Activated T-cell treated with anti-CD3 and anti-CD28 coated beads, Interleukin-2, amount 50 U/mL, for 24 hours (primary cell): ENCODE measurements around the gene CEBPG.

Source experiments
- DNase-seq: peaks from one replicate; pipeline ENCODE4 v3.0.0-alpha.2; 2020
- H3K27ac Mint-ChIP-seq: 2 replicates; pipeline ENCODE4 v1.8.0; 2020; ENCODE audit warnings: mild to moderate bottlenecking, mixed read lengths
- H3K27me3 Mint-ChIP-seq: 2 replicates; pipeline ENCODE4 v1.8.0; 2020; ENCODE audit warnings: mixed read lengths
- H3K36me3 Mint-ChIP-seq: 2 replicates; pipeline ENCODE4 v1.8.0; 2020; ENCODE audit warnings: low read depth, mixed read lengths
- H3K4me1 Mint-ChIP-seq: 2 replicates; pipeline ENCODE4 v1.8.0; 2020; ENCODE audit warnings: low read depth, mixed read lengths
- H3K4me3 Mint-ChIP-seq: 2 replicates; pipeline ENCODE4 v1.8.0; 2020; ENCODE audit warnings: mild to moderate bottlenecking, moderate library complexity, mixed read lengths
- H3K9me3 Mint-ChIP-seq: 2 replicates; pipeline ENCODE4 v1.8.0; 2020; ENCODE audit warnings: mixed read lengths

Gene CEBPG

GRCh38 chr19:33409906-33410685, 36.6 kb downstream of the CEBPG start:
- Mint-ChIP-seq H3K4me3 (no peak overlapping the region), H3K27me3 (no peaks in the 10 kb centered on the region), H3K9me3 (no peaks in the 10 kb centered on the region), H3K4me1 (no peaks in the 10 kb centered on the region), H3K36me3 (peaks cover 13% of the 10 kb centered on the region), H3K27ac (no peak overlapping the region)
- DNase-seq, result no peak

- H3K36me3 Mint-ChIP-seq, result peaks cover 11% of the 10 kb centered on the region
- H3K27ac Mint-ChIP-seq, result no peak overlapping the region
- no peak for DNase-seq
Measured at GRCh38 chr19:33410915-33411401, 37.4 kb downstream of the CEBPG start.

GRCh38 chr19:33411621-33412180, 38.2 kb downstream of the CEBPG start:
- no peaks in the 10 kb centered on the region for H3K27me3 Mint-ChIP-seq
- no peak overlapping the region for H3K27ac Mint-ChIP-seq
- no peaks in the 10 kb centered on the region for H3K9me3 Mint-ChIP-seq
- peaks cover 8% of the 10 kb centered on the region for H3K36me3 Mint-ChIP-seq
- H3K4me1 Mint-ChIP-seq, result peaks cover 5% of the 10 kb centered on the region
- no peak for DNase-seq
- H3K4me3 Mint-ChIP-seq, result no peak overlapping the region

More at GRCh38 chr19:33410915-33411401, 37.4 kb downstream of the CEBPG start:
- no peaks in the 10 kb centered on the region for H3K9me3 Mint-ChIP-seq
- H3K4me1 Mint-ChIP-seq, result no peaks in the 10 kb centered on the region
- H3K27me3 Mint-ChIP-seq, result no peaks in the 10 kb centered on the region
- no peak overlapping the region for H3K4me3 Mint-ChIP-seq

GRCh38 chr19:33412601-33413425, 39.3 kb downstream of the CEBPG start:
- Mint-ChIP-seq H3K9me3 (no peaks in the 10 kb centered on the region), H3K4me3 (no peak overlapping the region), H3K27me3 (no peaks in the 10 kb centered on the region), H3K4me1 (peaks cover 5% of the 10 kb centered on the region), H3K27ac (peak overlapping the region; percentile 55), H3K36me3 (peaks cover 8% of the 10 kb centered on the region)
- no peak for DNase-seq

GRCh38 chr19:33413426-33413725, 39.9 kb downstream of the CEBPG start:
- H3K9me3 Mint-ChIP-seq, result no peaks in the 10 kb centered on the region
- no peak overlapping the region for H3K4me3 Mint-ChIP-seq
- peaks cover 8% of the 10 kb centered on the region for H3K36me3 Mint-ChIP-seq
- H3K27ac Mint-ChIP-seq, result no peak overlapping the region
- H3K27me3 Mint-ChIP-seq, result no peaks in the 10 kb centered on the region
- no peak for DNase-seq
- H3K4me1 Mint-ChIP-seq, result peaks cover 5% of the 10 kb centered on the region

GRCh38 chr19:33413868-33414666, 40.6 kb downstream of the CEBPG start:
- no peak overlapping the region for H3K27ac Mint-ChIP-seq
- peaks cover 5% of the 10 kb centered on the region for H3K4me1 Mint-ChIP-seq
- H3K9me3 Mint-ChIP-seq, result no peaks in the 10 kb centered on the region
- DNase-seq, result no peak
- H3K36me3 Mint-ChIP-seq, result peaks cover 8% of the 10 kb centered on the region
- no peak overlapping the region for H3K4me3 Mint-ChIP-seq
- H3K27me3 Mint-ChIP-seq, result no peaks in the 10 kb centered on the region

GRCh38 chr19:33414667-33415605, 41.4 kb downstream of the CEBPG start:
- Mint-ChIP-seq H3K27ac (no peak overlapping the region), H3K27me3 (no peaks in the 10 kb centered on the region), H3K4me1 (peaks cover 5% of the 10 kb centered on the region), H3K4me3 (no peak overlapping the region), H3K36me3 (peaks cover 8% of the 10 kb centered on the region), H3K9me3 (no peaks in the 10 kb centered on the region)
- DNase-seq, result no peak

- DNase-seq, result peak; percentile 76
- Mint-ChIP-seq H3K9me3 (no peaks in the 10 kb centered on the region), H3K4me3 (no peak overlapping the region), H3K36me3 (no peaks in the 10 kb centered on the region), H3K27ac (no peak overlapping the region), H3K27me3 (no peaks in the 10 kb centered on the region), H3K4me1 (peaks cover 5% of the 10 kb centered on the region)
Measured at GRCh38 chr19:33416307-33417215, 43.1 kb downstream of the CEBPG start.

GRCh38 chr19:33417751-33418150, 44.2 kb downstream of the CEBPG start:
- no peak for DNase-seq
- Mint-ChIP-seq H3K27ac (no peak overlapping the region), H3K4me1 (peaks cover 5% of the 10 kb centered on the region), H3K4me3 (no peak overlapping the region), H3K36me3 (no peaks in the 10 kb centered on the region), H3K27me3 (no peaks in the 10 kb centered on the region), H3K9me3 (no peaks in the 10 kb centered on the region)

- Mint-ChIP-seq H3K4me1 (peaks cover 5% of the 10 kb centered on the region), H3K27ac (no peak overlapping the region), H3K27me3 (no peaks in the 10 kb centered on the region), H3K9me3 (no peaks in the 10 kb centered on the region), H3K36me3 (no peaks in the 10 kb centered on the region), H3K4me3 (no peak overlapping the region)
- no peak for DNase-seq
Measured at GRCh38 chr19:33418461-33418860, 45.0 kb downstream of the CEBPG start.

- no peak overlapping the region for H3K27ac Mint-ChIP-seq
- no peaks in the 10 kb centered on the region for H3K27me3 Mint-ChIP-seq
- no peak overlapping the region for H3K4me3 Mint-ChIP-seq
- no peaks in the 10 kb centered on the region for H3K9me3 Mint-ChIP-seq
- H3K36me3 Mint-ChIP-seq, result no peaks in the 10 kb centered on the region
- peaks cover 5% of the 10 kb centered on the region for H3K4me1 Mint-ChIP-seq
- DNase-seq, result no peak
Measured at GRCh38 chr19:33418871-33419787, 45.6 kb downstream of the CEBPG start.

GRCh38 chr19:33419788-33420130, 46.2 kb downstream of the CEBPG start:
- Mint-ChIP-seq H3K27me3 (no peaks in the 10 kb centered on the region), H3K27ac (no peak overlapping the region), H3K9me3 (no peaks in the 10 kb centered on the region), H3K4me3 (no peak overlapping the region), H3K4me1 (peaks cover 5% of the 10 kb centered on the region), H3K36me3 (no peaks in the 10 kb centered on the region)
- no peak for DNase-seq
